RWPE2 (cell line): ENCODE measurements around the gene AGAP5.
A peak's percentile ranks its signal among the peaks of the same experiment; 100 is the strongest.

Experiments
- ATAC-seq: fragments of 200-7000 bp; cut with Tn5 transposase; 3 replicates; pipeline ENCODE4 v1.9.1; 2021; ENCODE audit warnings: low read depth
- DNase-seq: peaks from one replicate; pipeline ENCODE4 v3.0.0-alpha.2; 2020; ENCODE audit warnings: low spot score
- H3K27ac ChIP-seq: fragments of 450-650 bp; 2 replicates; pipeline ENCODE4 v1.5.1; 2017; ENCODE audit warnings: mild to moderate bottlenecking; ENCODE audit not compliant: poor library complexity, severe bottlenecking
- H3K27me3 ChIP-seq: fragments of 250-450 bp; sonication (Bioruptor Pico); 2 replicates; pipeline ENCODE4 v1.5.1; 2021; ENCODE audit warnings: mild to moderate bottlenecking, moderate library complexity; ENCODE audit not compliant: insufficient read depth, poor library complexity, severe bottlenecking
- H3K36me3 ChIP-seq: fragments of 250-450 bp; sonication (Bioruptor Pico); 2 replicates; pipeline ENCODE4 v1.5.1; 2020; ENCODE audit warnings: low read depth, mild to moderate bottlenecking, moderate library complexity
- H3K4me1 ChIP-seq: fragments of 250-450 bp; sonication (Bioruptor Pico); 2 replicates; pipeline ENCODE4 v1.5.1; 2021; ENCODE audit warnings: mild to moderate bottlenecking, moderate library complexity; ENCODE audit not compliant: insufficient read depth, poor library complexity, severe bottlenecking
- H3K4me3 ChIP-seq: fragments of 250-450 bp; sonication (Bioruptor Pico); 2 replicates; pipeline ENCODE4 v1.5.1; 2021; ENCODE audit warnings: mild to moderate bottlenecking, moderate library complexity; ENCODE audit not compliant: severe bottlenecking
- H3K9me3 ChIP-seq: fragments of 250-450 bp; sonication (Bioruptor Pico); 2 replicates; pipeline ENCODE4 v1.5.1; 2021; ENCODE audit warnings: mild to moderate bottlenecking, moderate library complexity; ENCODE audit not compliant: severe bottlenecking
- CTCF ChIP-seq: fragments of 450-650 bp; IDR thresholded peaks from one replicate; pipeline ENCODE4 v1.5.1; 2017; ENCODE audit warnings: mild to moderate bottlenecking, moderate library complexity; ENCODE audit not compliant: poor library complexity, severe bottlenecking

AGAP5 gene

DNA sequence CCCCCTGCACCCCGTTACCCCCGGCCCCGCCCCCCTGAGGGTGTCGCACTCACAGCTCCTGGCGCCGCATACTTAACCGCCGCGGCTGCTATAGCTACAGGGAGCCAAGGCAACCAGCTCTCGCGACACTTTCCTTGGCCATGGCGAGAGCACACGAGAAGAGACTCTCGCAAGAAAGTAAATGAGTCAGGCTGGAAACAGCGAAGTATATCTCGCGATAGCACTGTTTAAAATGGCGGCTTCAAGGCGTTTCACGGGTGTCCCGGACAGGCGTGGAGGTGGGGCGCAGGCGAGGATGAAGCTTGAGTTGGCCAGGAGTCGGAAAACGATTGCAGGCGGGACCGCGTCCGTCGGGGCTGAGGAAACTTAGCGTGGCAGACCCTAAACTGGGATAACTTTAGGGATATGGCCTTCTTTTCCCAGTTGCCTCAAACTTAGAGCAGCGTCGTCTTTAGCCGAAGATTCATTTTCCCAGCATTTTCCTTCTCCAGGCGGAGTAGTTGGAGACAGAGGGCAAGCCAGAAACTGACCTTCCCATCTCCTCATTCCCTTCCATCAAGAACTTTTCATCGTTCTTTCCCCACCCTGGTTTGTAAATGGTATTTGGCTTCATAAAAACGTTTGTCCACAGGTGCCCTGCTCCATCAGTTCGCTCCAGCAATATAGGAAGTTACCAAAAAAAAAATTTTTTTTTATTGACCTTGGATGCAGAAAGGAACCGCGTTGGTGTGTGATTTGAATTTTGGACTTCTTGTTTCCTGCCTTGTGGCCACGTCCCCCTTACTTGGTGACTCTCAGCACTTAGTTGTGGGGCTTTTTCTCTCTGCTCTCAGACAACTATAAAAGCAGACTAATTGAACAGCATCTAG, 71.8 kb downstream of the AGAP5 start:
- ATAC-seq (peak; percentile 91), DNase-seq (peak; percentile 92)
- H3K27ac ChIP-seq, result peak overlapping the region; percentile 60
- H3K27me3 ChIP-seq, result no peaks in the 10 kb centered on the region
- H3K9me3 ChIP-seq, result no peaks in the 10 kb centered on the region
- H3K4me3 ChIP-seq, result peak overlapping the region; percentile 53
- TF ChIP-seq CTCF, result no peak
- H3K36me3 ChIP-seq, result no peaks in the 10 kb centered on the region; the same call in 1 of the 2 replicates
- peaks cover 14% of the 10 kb centered on the region for H3K4me1 ChIP-seq

- DNase-seq (no peak), ATAC-seq (peak; percentile 60)
Measured at GRCh38 chr10:73625004-73625883, 72.7 kb downstream of the AGAP5 start.

More at GRCh38 chr10:73625004-73625883, 72.7 kb downstream of the AGAP5 start:
- Histone ChIP-seq H3K36me3 (no peaks in the 10 kb centered on the region; the same call in 1 of the 2 replicates), H3K4me3 (peak overlapping the region; percentile 53), H3K27ac (peak overlapping the region; percentile 60), H3K4me1 (peaks cover 14% of the 10 kb centered on the region), H3K9me3 (no peaks in the 10 kb centered on the region), H3K27me3 (no peaks in the 10 kb centered on the region)
- no peak for TF ChIP-seq CTCF
